Adrenal gland (tissue), 5 donors: ENCODE data around the gene SNX32.

Source experiments
- CTCF ChIP-seq, 6 experiments: fragments of 450-650 bp in 4 of 6; fragments of 200-600 bp in 2 of 6; sonication (generic) in 1 of 6; IDR thresholded peaks; 1 replicate in 5 of 6; 2 replicates in 1 of 6; pipeline versions ENCODE4 v1.5.1 to v1.8.0; 2016 to 2021; ENCODE audit warnings: antibody characterized with exemption in 6 of 6, mild to moderate bottlenecking in 2 of 6, moderate library complexity in 1 of 6
- POLR2A ChIP-seq, 2 donors: fragments of 450-650 bp; IDR thresholded peaks; one replicate each; pipeline ENCODE4 v1.6.1; 2017; ENCODE audit warnings: antibody characterized with exemption in 2 of 2, mild to moderate bottlenecking in 2 of 2, moderate library complexity in 1 of 2
- donor health status: DM: no; HTN: no; CAD: no.

- TF ChIP-seq CTCF (IDR thresholded peaks at IDR 0.05) (no peak), POLR2A (IDR thresholded peaks at IDR 0.05) (no peak)
Observed at GRCh38 chr11:65850217-65851082, 16.7 kb downstream of the SNX32 start.
